Astrocyte of the cerebellum (primary cell): ENCODE measurements around the gene KCNK7.

Experiments
- DNase-seq: peaks from one replicate; pipeline ENCODE4 v3.0.0-alpha.2; 2011; ENCODE audit warnings: low read depth
- H3K4me3 ChIP-seq: 2 replicates; pipeline ENCODE4 v1.5.1; 2011; ENCODE audit warnings: mild to moderate bottlenecking, low read depth, low read length, moderate library complexity
- CTCF ChIP-seq: IDR thresholded peaks from 2 replicates; pipeline ENCODE4 v1.5.1; 2012; ENCODE audit warnings: low read length, low read depth, moderate library complexity, mild to moderate bottlenecking; ENCODE audit errors: missing control alignments
- in situ Hi-C: cut with HindIII; loops from 2 replicates; pipeline ENCODE4 v1.10.0; 2017; ENCODE audit warnings: low sequenced_read_pairs

KCNK7 gene

GRCh38 chr11:65574109-65574810 is 21.3 kb downstream of the KCNK7 start:
- peak; percentile 79 for DNase-seq
- in situ Hi-C loops, result no loop called here
- peak; percentile 59 for TF ChIP-seq CTCF
- peak overlapping the region; percentile 91 for H3K4me3 ChIP-seq

GRCh38 chr11:65573391-65574079 is 22.1 kb downstream of the KCNK7 start:
- peak overlapping the region; percentile 91 for H3K4me3 ChIP-seq
- TF ChIP-seq CTCF, result no peak
- in situ Hi-C loops, result no loop called here
- no peak for DNase-seq

GRCh38 chr11:65572356-65573051 is 23.1 kb downstream of the KCNK7 start, which contains the start of gene FAM89B:
FAM89B (plus strand) TSS chr11:65572538; CDS start chr11:65572670, 132 bp downstream.
- H3K4me3 ChIP-seq, result peak within 1 kb of the TSS; percentile 91
- no peak for TF ChIP-seq CTCF
- in situ Hi-C loops, result no loop called here
- DNase-seq, result peak; percentile 66

- TF ChIP-seq CTCF, result peak; percentile 63
- no peak for DNase-seq
- in situ Hi-C loops, result no loop called here
- H3K4me3 ChIP-seq, result peak overlapping the region; percentile 91
Observed at GRCh38 chr11:65571940-65572339, 23.7 kb downstream of the KCNK7 start.

GRCh38 chr11:65571420-65571819 is 24.2 kb downstream of the KCNK7 start:
- in situ Hi-C loops, result no loop called here
- no peak for TF ChIP-seq CTCF
- DNase-seq, result no peak
- H3K4me3 ChIP-seq, result peak overlapping the region; percentile 91
